Measurements from ENCODE around the gene NUP35.

Gene NUP35

GRCh38 chr2:183124222-183124956 is at the start of gene NUP35:
TSS of gene NUP35 (plus strand) at chr2:183124443. CDS start at chr2:183124458, 15 bp downstream.
- DNase-seq (ENCODE audit: low read depth), result peak; percentile 84

DNA sequence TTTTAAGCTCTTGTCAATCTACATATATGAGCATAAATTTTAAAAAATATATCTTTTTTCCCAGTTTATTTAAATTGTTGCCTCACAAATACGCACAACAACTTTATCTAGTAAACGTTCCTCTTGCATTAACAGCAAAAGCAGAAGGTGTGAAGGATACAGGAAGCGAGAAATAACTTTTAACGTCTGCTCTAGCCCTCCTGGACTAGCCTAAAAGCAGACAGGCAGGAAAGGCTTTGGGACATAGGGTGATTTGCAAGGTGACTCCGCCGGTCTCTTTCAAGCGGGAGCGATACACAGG is 46.1 kb upstream of the NUP35 start:
- DNase-seq (ENCODE audit: low read depth), result no peak

DNA sequence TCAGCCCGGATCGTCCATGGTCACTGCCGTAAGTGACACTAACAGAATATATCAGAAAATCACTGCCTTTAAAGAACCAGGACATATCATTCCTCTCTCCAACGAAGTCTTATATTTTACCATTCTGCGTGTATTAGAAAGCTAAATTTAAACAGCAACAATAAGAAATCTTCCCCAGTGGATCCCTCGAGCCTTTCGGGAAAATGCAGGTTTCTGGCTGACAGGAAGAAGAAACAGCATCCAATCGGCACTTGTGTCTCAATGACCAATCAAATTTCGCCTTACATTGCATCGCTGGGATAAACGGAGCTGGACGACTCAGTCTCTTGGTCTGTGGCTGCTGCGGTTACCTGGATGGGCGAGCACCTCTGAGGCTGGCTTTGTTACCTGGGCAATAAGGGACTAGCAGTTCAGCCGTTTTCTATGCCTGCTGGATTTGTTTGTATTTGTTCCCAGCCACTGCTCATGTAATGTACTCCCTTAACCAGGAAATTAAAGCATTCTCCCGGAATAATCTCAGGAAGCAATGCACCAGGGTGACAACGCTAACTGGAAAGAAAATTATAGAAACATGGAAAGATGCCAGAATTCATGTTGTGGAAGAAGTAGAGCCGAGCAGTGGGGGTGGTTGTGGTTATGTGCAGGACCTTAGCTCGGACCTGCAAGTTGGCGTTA is 45.6 kb upstream of the NUP35 start, which contains the start of gene DUSP19:
TSS of gene DUSP19 (plus strand) at position 284 of the 675 bp plus-strand sequence. CDS start at position 471, 187 bp downstream.
- DNase-seq (ENCODE audit: low read depth), result peak; percentile 64

GRCh38 chr2:183079139-183079775 is 45.0 kb upstream of the NUP35 start:
- DNase-seq (ENCODE audit: low read depth), result no peak

DNA sequence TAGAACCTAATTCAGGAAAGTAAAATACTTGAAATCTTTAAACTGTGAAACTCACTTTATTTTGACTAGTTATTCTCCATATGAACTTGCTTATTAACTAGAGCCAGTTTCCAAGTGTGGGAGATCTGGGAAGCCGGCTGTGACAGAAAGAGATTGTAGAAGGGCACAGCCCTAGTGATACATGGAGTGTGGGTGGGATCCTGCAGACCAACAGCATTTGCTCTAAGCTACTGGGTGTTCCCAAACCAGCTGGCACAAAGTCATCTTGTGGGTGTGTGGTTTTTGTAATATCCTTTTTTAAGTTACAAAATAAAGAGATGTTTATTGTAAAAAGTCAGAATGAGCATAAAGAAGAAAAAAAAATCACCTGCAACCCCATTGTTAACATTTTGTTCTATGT is 42.3 kb upstream of the NUP35 start:
- no peak for DNase-seq (ENCODE audit: low read depth)

- DNase-seq (ENCODE audit: low read depth), result no peak
Observed at GRCh38 chr2:183088061-183088460, 36.2 kb upstream of the NUP35 start.

GRCh38 chr2:183089192-183089851 is 34.9 kb upstream of the NUP35 start:
- no peak for DNase-seq (ENCODE audit: low read depth)

- DNase-seq (ENCODE audit: low read depth), result no peak
Observed at GRCh38 chr2:183091318-183091953, 32.8 kb upstream of the NUP35 start.

GRCh38 chr2:183091954-183092345 is 32.3 kb upstream of the NUP35 start:
- no peak for DNase-seq (ENCODE audit: low read depth)

DNA sequence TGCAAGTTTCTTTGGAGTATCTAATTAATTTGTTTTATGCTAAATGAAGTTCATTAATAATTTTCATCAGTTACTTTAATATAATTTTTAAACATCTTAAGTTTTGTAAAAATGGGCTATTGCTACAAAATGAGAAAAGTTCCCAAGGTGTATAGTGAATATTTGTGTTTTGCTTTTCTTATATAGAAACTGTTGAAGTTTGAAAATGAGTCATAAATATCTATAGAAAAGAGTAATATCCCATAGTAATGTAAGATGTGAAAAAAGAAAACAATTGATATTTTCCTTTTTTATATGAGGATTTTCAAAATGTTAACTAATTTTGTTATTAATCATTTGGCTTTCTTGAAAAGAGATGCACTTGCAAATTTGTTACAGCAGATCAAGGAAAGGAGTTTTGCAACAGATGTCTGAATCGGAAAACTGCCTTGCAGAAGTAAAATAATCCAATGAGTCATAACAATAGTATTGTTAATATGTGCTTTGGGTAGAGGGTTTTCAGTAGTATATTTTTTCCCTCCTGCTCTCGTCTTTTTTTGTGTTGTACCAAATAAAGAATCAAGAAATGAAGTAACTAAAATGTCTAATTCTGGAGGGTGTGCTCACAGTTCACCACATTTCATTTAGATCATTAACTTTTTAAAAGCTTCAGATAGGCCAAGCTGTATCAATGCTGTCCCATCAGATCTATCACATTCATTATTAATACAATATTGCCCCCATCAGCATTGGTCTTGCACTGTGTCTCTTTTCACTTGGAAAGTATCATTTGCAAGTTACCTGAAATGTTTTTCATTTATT is 30.2 kb upstream of the NUP35 start:
- DNase-seq (ENCODE audit: low read depth), result no peak

- no peak for DNase-seq (ENCODE audit: low read depth)
Observed at GRCh38 chr2:183105402-183106134, 18.7 kb upstream of the NUP35 start.

DNA sequence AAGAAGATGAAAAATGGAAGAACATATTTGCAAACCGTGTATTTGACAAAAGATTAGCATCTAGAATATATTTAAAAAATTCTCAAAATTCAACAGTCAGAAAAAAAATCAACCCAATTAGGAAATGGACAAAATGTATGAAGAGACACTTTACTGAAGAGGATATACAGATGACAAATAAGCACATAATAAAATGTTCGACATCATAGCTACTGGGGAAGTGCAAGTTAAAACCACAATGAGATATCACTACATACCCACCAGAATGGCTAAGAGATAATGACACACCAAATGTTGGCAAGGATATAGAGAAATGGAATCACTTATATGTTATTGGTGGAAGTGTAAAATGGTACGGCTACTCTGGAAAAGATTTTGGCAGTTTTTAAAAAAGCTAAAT is 11.7 kb upstream of the NUP35 start:
- DNase-seq (ENCODE audit: low read depth), result no peak

- no peak for DNase-seq (ENCODE audit: low read depth)
Observed at GRCh38 chr2:183113630-183114029, 10.6 kb upstream of the NUP35 start.

- DNase-seq (ENCODE audit: low read depth), result no peak
Observed at GRCh38 chr2:183117226-183117625, 7.0 kb upstream of the NUP35 start.

DNA sequence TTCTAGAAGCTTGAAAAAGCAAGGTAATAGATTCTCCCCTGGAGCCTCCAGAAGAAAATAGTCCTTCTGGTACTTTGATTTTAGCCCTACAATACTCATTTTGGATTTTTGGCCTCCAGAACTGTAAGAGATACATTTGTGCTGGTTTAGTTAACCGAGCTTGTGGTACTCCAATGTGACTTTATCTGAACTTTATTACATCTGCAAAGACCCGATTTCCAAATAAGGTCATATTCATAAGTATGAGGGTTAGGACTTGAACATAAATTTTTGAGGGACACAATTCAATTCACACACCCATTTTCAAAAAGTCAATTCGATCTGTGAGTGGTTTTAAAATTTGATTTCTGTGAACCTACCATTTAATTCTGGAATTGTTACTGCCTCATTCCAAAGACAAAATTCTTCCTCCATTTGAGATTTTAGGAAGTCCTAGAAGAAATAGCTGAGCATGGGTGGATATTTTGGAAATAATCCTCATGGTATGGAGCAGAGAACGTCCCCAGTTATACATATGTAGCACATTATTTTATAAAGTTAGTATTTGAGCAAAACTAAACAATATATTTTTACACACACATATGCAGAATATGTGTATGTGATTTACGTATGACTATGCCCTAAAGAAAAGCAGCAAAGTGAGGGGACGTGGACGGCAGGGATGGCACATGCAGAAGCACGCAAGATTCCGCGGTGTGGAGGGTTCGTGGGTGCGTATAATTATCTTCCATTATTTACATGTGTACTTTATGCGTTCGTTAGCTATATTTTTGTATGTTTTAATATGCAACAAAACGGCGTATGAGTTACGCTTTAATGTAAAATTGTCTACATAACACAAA is 905 bp upstream of the NUP35 start:
- no peak for DNase-seq (ENCODE audit: low read depth)

- no peak for DNase-seq (ENCODE audit: low read depth)
Observed at GRCh38 chr2:183123959-183124221, 353 bp upstream of the NUP35 start.

GRCh38 chr2:183124957-183125255 is 663 bp downstream of the NUP35 start:
- DNase-seq (ENCODE audit: low read depth), result no peak

- DNase-seq (ENCODE audit: low read depth), result no peak
Observed at GRCh38 chr2:183125659-183126341, 1.6 kb downstream of the NUP35 start.

DNA sequence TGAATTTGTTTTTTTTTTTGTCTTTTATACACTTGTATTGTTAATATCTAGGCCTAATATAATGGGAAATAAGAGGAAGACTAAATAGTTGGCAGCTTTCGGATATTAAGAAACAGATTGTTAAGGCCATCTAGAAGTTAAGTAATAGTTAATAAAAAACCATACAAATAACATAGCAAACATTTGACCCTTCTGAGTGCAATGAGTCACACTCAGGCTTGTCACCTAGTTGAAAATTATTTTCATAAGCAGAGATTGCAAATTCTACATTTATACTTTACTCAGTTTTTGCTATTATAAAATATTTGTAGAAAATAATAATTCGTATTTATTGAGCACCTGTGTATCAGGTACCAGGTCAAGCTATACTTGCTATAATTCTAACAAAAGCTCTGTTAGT is 2.4 kb downstream of the NUP35 start:
- DNase-seq (ENCODE audit: low read depth), result no peak

DNA sequence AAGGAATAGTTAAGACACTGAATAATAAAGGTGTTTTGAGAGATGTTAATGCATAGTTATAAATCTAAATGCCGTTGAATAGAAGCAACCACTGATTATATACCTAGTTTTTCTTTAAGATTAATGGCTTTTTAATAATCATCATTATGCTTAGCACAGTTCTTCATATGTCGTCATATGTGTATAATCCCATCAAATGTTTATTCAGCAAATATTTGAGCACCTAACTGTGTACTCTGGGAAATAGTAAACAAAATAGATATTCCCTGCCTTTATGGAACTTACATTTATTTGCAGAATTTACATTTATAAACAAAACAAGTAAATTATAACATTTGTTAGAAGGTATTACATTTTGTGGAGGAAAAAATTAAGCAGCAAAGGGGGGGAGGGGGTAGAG is 9.8 kb downstream of the NUP35 start:
- no peak for DNase-seq (ENCODE audit: low read depth)
